CD14-positive monocyte (primary cell): ENCODE results near the gene GPR68. TPM values are rescaled to one million over a fixed set of nuclear protein-coding genes. Genes with fewer than 3 reads are reported as not detected.

Experiments used
- DNase-seq, 3 donors: peaks; one replicate each; pipeline ENCODE4 v3.0.0-alpha.2; 2011 to 2022
- H2AFZ ChIP-seq: 2 replicates; pipeline ENCODE4 v1.6.0; 2012; ENCODE audit warnings: mild to moderate bottlenecking, low read depth, low read length, inconsistent platforms; ENCODE audit not compliant: insufficient read depth, poor library complexity, severe bottlenecking
- H3K27ac ChIP-seq, 2 donors: 1 replicate in 1 of 2; 2 replicates in 1 of 2; pipeline ENCODE4 v1.5.1; 2012 to 2013; ENCODE audit warnings: low read length in 2 of 2, control low read depth in 1 of 2, inconsistent platforms in 1 of 2, low read depth in 1 of 2, mild to moderate bottlenecking in 1 of 2
- H3K27me3 ChIP-seq, 2 donors: one replicate each; pipeline versions ENCODE4 v1.6.0 to v1.6.1; 2011 to 2013; ENCODE audit warnings: low read length in 2 of 2; ENCODE audit not compliant: control insufficient read depth in 2 of 2, insufficient read depth in 2 of 2
- H3K36me3 ChIP-seq, 2 donors: replicated peaks in 1 of 2; 1 replicate in 1 of 2; 2 replicates in 1 of 2; pipeline versions ENCODE4 v1.5.1 to v1.6.1; 2012 to 2013; ENCODE audit warnings: low read length in 2 of 2, control low read depth in 1 of 2, inconsistent platforms in 1 of 2, mild to moderate bottlenecking in 1 of 2; ENCODE audit not compliant: insufficient read depth in 2 of 2, control insufficient read depth in 1 of 2
- H3K4me1 ChIP-seq, 2 donors: 1 replicate in 1 of 2; 2 replicates in 1 of 2; pipeline versions ENCODE4 v1.5.1 to v1.6.1; 2012 to 2013; ENCODE audit warnings: low read length in 2 of 2, control low read depth in 1 of 2, inconsistent platforms in 1 of 2, mild to moderate bottlenecking in 1 of 2, moderate library complexity in 1 of 2; ENCODE audit not compliant: insufficient read depth in 2 of 2, control insufficient read depth in 1 of 2
- H3K4me2 ChIP-seq: replicated peaks from 2 replicates; pipeline ENCODE3; 2012; ENCODE audit warnings: low read length, moderate library complexity, mild to moderate bottlenecking; ENCODE audit not compliant: poor library complexity, severe bottlenecking; ENCODE audit errors: extremely low read depth
- H3K4me3 ChIP-seq, 3 experiments: fragments of 200-600 bp in 1 of 3; sonication (generic) in 1 of 3; replicated peaks in 1 of 3; 1 replicate in 2 of 3; 2 replicates in 1 of 3; pipeline ENCODE4 v1.5.1; 2011 to 2013; ENCODE audit warnings: low read length in 3 of 3, mild to moderate bottlenecking in 3 of 3, control low read depth in 2 of 3, low read depth in 2 of 3, inconsistent platforms in 1 of 3, moderate library complexity in 1 of 3
- H3K79me2 ChIP-seq: 2 replicates; pipeline ENCODE4 v1.6.0; 2012; ENCODE audit warnings: mild to moderate bottlenecking, control low read depth, inconsistent platforms, low read length, moderate library complexity; ENCODE audit not compliant: insufficient read depth
- H3K9ac ChIP-seq: 2 replicates; pipeline ENCODE4 v1.6.0; 2017; ENCODE audit warnings: low read length, mild to moderate bottlenecking; ENCODE audit not compliant: insufficient read depth, poor library complexity, severe bottlenecking
- H3K9me3 ChIP-seq, 2 donors: replicated peaks in 1 of 2; 1 replicate in 1 of 2; 2 replicates in 1 of 2; pipeline versions ENCODE4 v1.5.1 to v1.6.1; 2012 to 2013; ENCODE audit warnings: low read length in 2 of 2, control low read depth in 1 of 2; ENCODE audit not compliant: control insufficient read depth in 1 of 2, insufficient read depth in 1 of 2
- H4K20me1 ChIP-seq: 2 replicates; pipeline ENCODE4 v1.6.0; 2012; ENCODE audit warnings: mild to moderate bottlenecking, low read length, control low read depth, moderate library complexity; ENCODE audit not compliant: insufficient read depth
- H3K27ac Mint-ChIP-seq, 7 donors: one replicate each; pipeline ENCODE4 v1.8.0; 2020; ENCODE audit warnings: mild to moderate bottlenecking in 7 of 7, mixed read lengths in 7 of 7, moderate library complexity in 6 of 7, inconsistent platforms in 2 of 7
- H3K27me3 Mint-ChIP-seq, 3 donors: one replicate each; pipeline ENCODE4 v1.8.0; 2021 to 2022; ENCODE audit warnings: low read depth in 3 of 3, mild to moderate bottlenecking in 3 of 3, mixed read lengths in 3 of 3, moderate library complexity in 3 of 3, inconsistent platforms in 1 of 3
- H3K36me3 Mint-ChIP-seq, 2 donors: one replicate each; pipeline ENCODE4 v1.8.0; 2020; ENCODE audit warnings: mixed read lengths in 2 of 2, inconsistent platforms in 1 of 2, mild to moderate bottlenecking in 1 of 2
- H3K4me1 Mint-ChIP-seq: one replicate; pipeline ENCODE4 v1.8.0; 2020; ENCODE audit warnings: mild to moderate bottlenecking, mixed read lengths
- H3K4me3 Mint-ChIP-seq, 2 donors: one replicate each; pipeline ENCODE4 v1.8.0; 2020; ENCODE audit warnings: mild to moderate bottlenecking in 2 of 2, mixed read lengths in 2 of 2, moderate library complexity in 1 of 2
- H3K9me3 Mint-ChIP-seq, 7 donors: one replicate each; pipeline ENCODE4 v1.8.0; 2020 to 2022; ENCODE audit warnings: mixed read lengths in 7 of 7, mild to moderate bottlenecking in 6 of 7, moderate library complexity in 6 of 7, inconsistent platforms in 2 of 7
- CTCF ChIP-seq: fragments of 200-600 bp; IDR thresholded peaks from one replicate; pipeline ENCODE4 v1.8.0; 2022; ENCODE audit warnings: antibody characterized with exemption, mild to moderate bottlenecking
- WGBS: methylation state at CpG from one replicate; pipeline ENCODE4 v1.1.5; 2013; ENCODE audit warnings: missing lambda C conversion rate; ENCODE audit not compliant: insufficient coverage; 5-methylcytosine and 5-hydroxymethylcytosine counted together
- intact Hi-C, 2 donors: fragments of 100-400 bp; cut with micrococcal nuclease; formaldehyde crosslinking; loops; one replicate each; pipeline versions ENCODE4 v1.15.0 to v1.15.1; 2023
- polyA plus RNA-seq, 3 donors: library from polyadenylated mRNA; depleted of rRNA in 1 of 3; unstranded in 2 of 3; stranded (reverse) in 1 of 3; fragments of 300-500 nt in 2 of 3; fragments of >200 nt in 1 of 3; fragmentation: Illumina TruSeq in 2 of 3; gene quantifications; 1 replicate in 2 of 3; 2 replicates in 1 of 3; pipeline ENCODE4 v1.2.3, GENCODE V29; 2012 to 2021

GPR68 gene
- polyA plus RNA-seq, 3 donors: 0.05 to 0.07 TPM; not detected in 1

- peaks cover 3 to 13% (median 9%) of the 10 kb centered on the region in 7 donors for H3K9me3 Mint-ChIP-seq
- peaks cover 2 to 8% (median 6%) of the 10 kb centered on the region in 3 donors for H3K27me3 Mint-ChIP-seq
These were observed 16.1 kb downstream of the GPR68 start for GRCh38 chr14:91228112-91229004.

More at GRCh38 chr14:91228112-91229004, 16.1 kb downstream of the GPR68 start:
- H3K27ac ChIP-seq: no peak overlapping the region
- H3K9ac ChIP-seq: no peak overlapping the region
- no peak overlapping the region for H3K4me2 ChIP-seq
- no peaks in the 10 kb centered on the region for H3K79me2 ChIP-seq
- no peak overlapping the region for H2AFZ ChIP-seq
- 90% methylated on average over 11 of the region's 14 CpGs for WGBS
- H3K4me1 ChIP-seq: peaks cover 34 to 43% of the 10 kb centered on the region in 2 donors
- peaks cover 0 to 5% of the 10 kb centered on the region in 2 donors for H3K9me3 ChIP-seq
- no peaks in the 10 kb centered on the region for H4K20me1 ChIP-seq
- H3K4me3 Mint-ChIP-seq: no peak overlapping the region
- H3K4me3 ChIP-seq: no peak overlapping the region
- TF ChIP-seq CTCF: no peak
- H3K27me3 ChIP-seq: no peaks in the 10 kb centered on the region
- DNase-seq: peak in 2 of 3 donors; percentile 50 to 82
- peaks cover 24 to 43% of the 10 kb centered on the region in 2 donors for H3K36me3 ChIP-seq
- H3K36me3 Mint-ChIP-seq: peaks cover 65 to 67% of the 10 kb centered on the region in 2 donors
- intact Hi-C loops: no loop called here
- H3K4me1 Mint-ChIP-seq: peaks cover 47% of the 10 kb centered on the region
- H3K27ac Mint-ChIP-seq: peak overlapping the region in 3 of 7 donors; percentile 31 to 79 (median 58)
